ENCODE measurements around the gene UNG. TPM values are rescaled to one million over a fixed set of nuclear protein-coding genes. Genes with fewer than 3 reads are reported as not detected.
A peak's percentile ranks its signal among the peaks of the same experiment; 100 is the strongest.

Gene UNG
- total RNA-seq, 3 donors from 2014 or later: 23.2 to 28.7 (median 23.9) TPM

DNA sequence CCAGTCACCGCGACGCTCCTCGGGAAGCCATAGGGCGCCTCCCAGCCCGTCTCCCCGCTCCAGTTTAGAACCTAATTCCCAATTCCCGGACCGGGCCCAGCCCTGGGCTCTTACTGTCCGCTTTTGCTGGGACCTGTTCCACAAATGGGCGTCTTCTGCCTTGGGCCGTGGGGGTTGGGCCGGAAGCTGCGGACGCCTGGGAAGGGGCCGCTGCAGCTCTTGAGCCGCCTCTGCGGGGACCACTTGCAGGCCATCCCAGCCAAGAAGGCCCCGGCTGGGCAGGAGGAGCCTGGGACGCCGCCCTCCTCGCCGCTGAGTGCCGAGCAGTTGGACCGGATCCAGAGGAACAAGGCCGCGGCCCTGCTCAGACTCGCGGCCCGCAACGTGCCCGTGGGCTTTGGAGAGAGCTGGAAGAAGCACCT is 797 bp downstream of the UNG start:
- Histone ChIP-seq H3K4me1 (peaks cover 5 to 11% of the 10 kb centered on the region in 2 donors), H3K27ac (peak overlapping the region; percentile 87 to 92), H3K9me3 (no peaks in the 10 kb centered on the region), H3K27me3 (no peaks in the 10 kb centered on the region), H3K36me3 (no peaks in the 10 kb centered on the region), H3K4me3 (peak overlapping the region; percentile 80 to 86 (median 82))
- peak in 2 of 3 donors; percentile 38 to 60 for TF ChIP-seq POLR2AphosphoS5 (IDR thresholded peaks at IDR 0.05)
- TF ChIP-seq POLR2A (IDR thresholded peaks at IDR 0.05): no peak
- TF ChIP-seq, protein P1, sequence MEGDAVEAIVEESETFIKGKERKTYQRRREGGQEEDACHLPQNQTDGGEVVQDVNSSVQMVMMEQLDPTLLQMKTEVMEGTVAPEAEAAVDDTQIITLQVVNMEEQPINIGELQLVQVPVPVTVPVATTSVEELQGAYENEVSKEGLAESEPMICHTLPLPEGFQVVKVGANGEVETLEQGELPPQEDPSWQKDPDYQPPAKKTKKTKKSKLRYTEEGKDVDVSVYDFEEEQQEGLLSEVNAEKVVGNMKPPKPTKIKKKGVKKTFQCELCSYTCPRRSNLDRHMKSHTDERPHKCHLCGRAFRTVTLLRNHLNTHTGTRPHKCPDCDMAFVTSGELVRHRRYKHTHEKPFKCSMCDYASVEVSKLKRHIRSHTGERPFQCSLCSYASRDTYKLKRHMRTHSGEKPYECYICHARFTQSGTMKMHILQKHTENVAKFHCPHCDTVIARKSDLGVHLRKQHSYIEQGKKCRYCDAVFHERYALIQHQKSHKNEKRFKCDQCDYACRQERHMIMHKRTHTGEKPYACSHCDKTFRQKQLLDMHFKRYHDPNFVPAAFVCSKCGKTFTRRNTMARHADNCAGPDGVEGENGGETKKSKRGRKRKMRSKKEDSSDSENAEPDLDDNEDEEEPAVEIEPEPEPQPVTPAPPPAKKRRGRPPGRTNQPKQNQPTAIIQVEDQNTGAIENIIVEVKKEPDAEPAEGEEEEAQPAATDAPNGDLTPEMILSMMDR (IDR thresholded peaks at IDR 0.05): no peak
- intact Hi-C loops (cut with DNase I; ENCODE audit: low total_unique reads): no loop called here
- peak in 1 of 2 donors; percentile 69 for DNase-seq (ENCODE audit: low spot score in 2 of 2)

GRCh38 chr12:109098651-109099050 is 1.3 kb downstream of the UNG start:
- peak overlapping the region; percentile 80 to 86 (median 82) for H3K4me3 ChIP-seq
- peaks cover 5 to 11% of the 10 kb centered on the region in 2 donors for H3K4me1 ChIP-seq
- peak in 1 of 2 donors; percentile 15 for DNase-seq (ENCODE audit: low spot score in 2 of 2)
- H3K27ac ChIP-seq: peak overlapping the region; percentile 87 to 92
- no peaks in the 10 kb centered on the region for H3K27me3 ChIP-seq
- H3K9me3 ChIP-seq: no peaks in the 10 kb centered on the region
- TF ChIP-seq, protein P1 (IDR thresholded peaks at IDR 0.05): no peak
- TF ChIP-seq POLR2A (IDR thresholded peaks at IDR 0.05) (no peak), POLR2AphosphoS5 (IDR thresholded peaks at IDR 0.05) (no peak)
- no peaks in the 10 kb centered on the region for H3K36me3 ChIP-seq
- intact Hi-C loops (cut with DNase I; ENCODE audit: low total_unique reads): no loop called here

- Histone ChIP-seq H3K9me3 (no peaks in the 10 kb centered on the region), H3K36me3 (no peaks in the 10 kb centered on the region), H3K27me3 (no peaks in the 10 kb centered on the region), H3K4me3 (peak overlapping the region; percentile 80 to 86 (median 82)), H3K27ac (peak overlapping the region; percentile 87 to 92), H3K4me1 (peaks cover 5 to 11% of the 10 kb centered on the region in 2 donors)
- TF ChIP-seq POLR2AphosphoS5 (IDR thresholded peaks at IDR 0.05): no peak
- TF ChIP-seq POLR2A (IDR thresholded peaks at IDR 0.05): no peak
- TF ChIP-seq, protein P1 (IDR thresholded peaks at IDR 0.05): no peak
- intact Hi-C loops (cut with DNase I; ENCODE audit: low total_unique reads): loop anchor here (10.0 kb wide), 1 partner anchor 765 kb away; no protein-coding TSS in a partner anchor
- peak in 1 of 2 donors; percentile 2 for DNase-seq (ENCODE audit: low spot score in 2 of 2)
Measured at GRCh38 chr12:109099431-109100020, 2.1 kb downstream of the UNG start.

GRCh38 chr12:109100741-109101140 is 3.3 kb downstream of the UNG start:
- no peak overlapping the region for H3K27ac ChIP-seq
- no peaks in the 10 kb centered on the region for H3K36me3 ChIP-seq
- TF ChIP-seq, protein P1 (IDR thresholded peaks at IDR 0.05): no peak
- no peak for TF ChIP-seq POLR2A (IDR thresholded peaks at IDR 0.05)
- no peak for TF ChIP-seq POLR2AphosphoS5 (IDR thresholded peaks at IDR 0.05)

GRCh38 chr12:109102491-109102890 is 5.1 kb downstream of the UNG start:
- no peak for DNase-seq (ENCODE audit: low spot score in 2 of 2)
- Histone ChIP-seq H3K36me3 (no peaks in the 10 kb centered on the region), H3K4me3 (no peak overlapping the region), H3K9me3 (no peaks in the 10 kb centered on the region), H3K27me3 (no peaks in the 10 kb centered on the region), H3K4me1 (peaks cover 2 to 8% of the 10 kb centered on the region in 2 donors), H3K27ac (no peak overlapping the region)
- TF ChIP-seq, protein P1 (IDR thresholded peaks at IDR 0.05): no peak
- intact Hi-C loops (cut with DNase I; ENCODE audit: low total_unique reads): loop anchor here (10.0 kb wide), 1 partner anchor 762 kb away; no protein-coding TSS in a partner anchor

More at GRCh38 chr12:109100741-109101140, 3.3 kb downstream of the UNG start:
- DNase-seq (ENCODE audit: low spot score in 2 of 2): no peak
- H3K27me3 ChIP-seq: no peaks in the 10 kb centered on the region
- intact Hi-C loops (cut with DNase I; ENCODE audit: low total_unique reads): loop anchor here (10.0 kb wide), 1 partner anchor 764 kb away; no protein-coding TSS in a partner anchor
- H3K9me3 ChIP-seq: no peaks in the 10 kb centered on the region
- peaks cover 5 to 11% of the 10 kb centered on the region in 2 donors for H3K4me1 ChIP-seq
- no peak overlapping the region for H3K4me3 ChIP-seq

Measured in breast epithelium (tissue), 4 donors.